HG03066 (cell line): ENCODE data around the gene POU2F1.

Experiments
- ATAC-seq: cut with Tn5 transposase; IDR thresholded peaks from one replicate; pipeline ENCODE4 v1.9.1; 2021; ENCODE audit warnings: low read depth; ENCODE audit not compliant: unreplicated experiment

Gene POU2F1

DNA sequence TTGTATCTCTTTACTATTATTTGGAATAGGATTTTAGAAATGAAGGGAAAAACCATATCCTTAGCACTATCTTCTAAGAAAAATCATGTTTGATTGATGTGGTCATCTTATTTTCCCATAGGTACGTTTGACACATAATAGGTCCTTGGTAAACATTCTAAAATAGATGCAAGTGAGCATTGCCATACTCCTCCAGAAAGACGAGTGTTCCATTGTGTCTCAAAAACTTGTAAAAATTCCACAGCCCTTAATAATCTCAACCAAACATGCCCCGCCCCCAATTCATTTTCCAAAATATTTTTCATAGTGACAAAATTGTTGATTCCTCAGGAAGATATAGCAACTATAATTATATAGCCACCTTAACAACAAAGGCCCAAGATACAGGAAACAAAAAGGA is 184.2 kb downstream of the POU2F1 start:
- ATAC-seq: no peak

DNA sequence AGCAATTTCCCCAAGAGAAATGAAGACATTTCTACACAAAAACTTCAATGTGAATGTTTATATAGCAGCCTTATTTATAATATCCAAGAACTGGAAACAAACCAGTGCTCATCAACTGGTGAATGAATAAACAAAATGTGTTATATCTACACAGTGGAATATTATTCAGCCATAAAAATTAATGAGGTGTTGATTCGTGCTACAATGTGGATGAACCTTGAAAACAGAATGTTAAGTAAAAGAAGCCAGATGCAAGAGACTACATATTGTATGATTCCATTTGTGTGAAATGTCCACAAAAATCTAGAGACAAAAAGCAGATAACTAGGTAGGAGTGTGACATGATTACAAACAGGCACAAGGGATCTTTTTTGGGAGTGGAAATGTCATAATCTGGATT is 187.7 kb downstream of the POU2F1 start:
- ATAC-seq: no peak

DNA sequence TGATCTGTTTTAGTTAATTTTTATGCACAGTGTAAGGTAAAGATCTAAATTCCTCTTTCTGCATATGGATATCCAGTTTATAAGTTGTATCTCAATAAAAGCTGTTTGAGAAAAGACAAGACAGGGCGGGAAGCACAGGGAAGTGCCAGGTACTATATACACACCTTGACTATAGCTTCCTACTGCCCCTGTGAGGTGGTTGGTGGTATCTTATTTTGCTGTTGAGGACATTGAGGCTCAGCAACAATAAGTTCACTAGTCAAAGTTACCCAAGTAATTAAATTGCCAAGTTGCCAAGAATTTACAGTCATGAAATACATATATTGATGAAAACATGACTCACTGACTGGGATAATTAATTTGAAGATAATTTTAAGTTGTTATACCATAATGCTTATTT is 188.5 kb downstream of the POU2F1 start:
- ATAC-seq: no peak

DNA sequence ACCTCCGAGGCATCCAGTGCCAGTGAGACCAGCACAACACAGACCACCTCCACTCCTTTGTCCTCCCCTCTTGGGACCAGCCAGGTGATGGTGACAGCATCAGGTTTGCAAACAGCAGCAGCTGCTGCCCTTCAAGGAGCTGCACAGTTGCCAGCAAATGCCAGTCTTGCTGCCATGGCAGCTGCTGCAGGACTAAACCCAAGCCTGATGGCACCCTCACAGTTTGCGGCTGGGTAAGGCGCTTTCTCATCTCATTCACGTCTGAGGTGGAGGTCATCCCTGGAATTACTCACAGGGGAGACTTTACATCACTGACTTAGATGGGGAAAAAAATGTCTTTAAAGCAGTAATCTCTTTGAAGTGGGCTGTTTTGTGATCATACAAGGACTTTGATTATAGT is 191.4 kb downstream of the POU2F1 start:
- ATAC-seq: no peak

DNA sequence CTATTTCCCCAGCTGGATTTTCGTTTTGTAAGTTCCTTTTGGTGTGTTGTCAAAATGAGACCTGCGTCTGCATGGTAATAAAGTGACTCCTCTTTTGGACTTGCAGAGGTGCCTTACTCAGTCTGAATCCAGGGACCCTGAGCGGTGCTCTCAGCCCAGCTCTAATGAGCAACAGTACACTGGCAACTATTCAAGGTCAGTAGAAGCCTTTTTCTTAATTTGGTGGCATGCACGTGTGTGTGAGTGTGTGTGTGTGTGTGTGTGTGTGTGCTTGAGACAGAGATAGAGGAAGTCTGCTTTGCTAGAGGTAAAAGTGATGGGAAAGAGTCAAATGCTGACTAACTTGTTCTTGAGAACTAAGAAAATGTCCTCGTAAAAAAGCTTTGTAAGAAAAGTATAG is 192.2 kb downstream of the POU2F1 start:
- no peak for ATAC-seq

DNA sequence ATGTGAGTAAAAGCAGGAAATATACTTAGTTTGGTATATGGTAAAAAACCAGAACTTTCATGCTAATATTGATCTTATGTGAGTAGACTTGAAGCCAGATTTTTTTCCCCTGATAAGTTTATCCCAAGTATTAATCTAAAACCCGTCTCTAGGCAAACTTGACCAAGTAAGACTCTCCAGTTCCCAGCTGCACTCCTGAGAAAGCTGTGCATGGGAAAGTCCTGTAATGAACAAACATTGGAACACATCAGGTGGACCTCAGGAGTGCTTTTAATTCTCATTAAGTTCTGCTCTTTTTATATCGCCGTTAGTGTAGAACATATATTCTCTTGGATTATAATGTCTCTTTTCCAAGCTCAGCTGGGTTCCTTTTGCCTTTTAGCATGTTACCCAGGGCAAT is 192.6 kb downstream of the POU2F1 start:
- no peak for ATAC-seq

DNA sequence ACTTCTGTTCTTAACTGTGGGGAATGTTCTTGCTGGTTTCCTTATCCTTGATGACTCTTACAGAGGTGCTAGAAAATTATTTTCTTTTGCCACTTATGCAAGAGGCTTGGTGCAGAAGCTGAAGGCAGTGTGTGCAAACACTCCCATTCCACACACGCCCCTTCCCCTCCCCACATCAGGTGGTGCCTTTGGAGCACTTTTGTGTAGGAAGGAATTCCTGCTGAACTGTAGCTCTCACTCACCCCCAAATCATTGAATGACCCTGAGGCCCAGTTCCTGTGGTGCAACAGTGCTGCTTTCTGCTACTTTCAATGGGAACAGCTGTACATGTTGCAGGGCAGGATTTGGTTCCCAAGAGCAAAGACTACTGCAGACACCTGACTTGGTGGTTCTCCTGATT is 195.8 kb downstream of the POU2F1 start:
- ATAC-seq: no peak

DNA sequence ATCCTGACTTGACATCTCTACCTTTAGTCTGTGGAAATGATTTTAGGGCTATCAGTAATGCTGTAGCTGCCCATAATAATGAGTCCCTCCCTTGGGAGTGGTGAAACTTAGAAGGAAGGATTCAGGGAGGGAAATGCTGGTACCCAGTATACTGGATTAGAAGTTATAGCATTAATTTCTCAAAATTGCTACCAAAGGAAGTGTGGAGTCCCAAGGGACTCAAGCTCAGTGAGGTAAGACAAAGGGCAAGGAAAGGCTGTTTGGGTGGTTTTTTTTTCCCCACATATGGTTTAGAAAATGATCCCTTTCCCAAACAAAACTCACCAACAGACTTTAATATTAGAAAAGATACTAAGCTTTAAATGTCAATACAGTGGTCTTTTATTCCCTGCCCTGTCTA is 197.7 kb downstream of the POU2F1 start:
- no peak for ATAC-seq

DNA sequence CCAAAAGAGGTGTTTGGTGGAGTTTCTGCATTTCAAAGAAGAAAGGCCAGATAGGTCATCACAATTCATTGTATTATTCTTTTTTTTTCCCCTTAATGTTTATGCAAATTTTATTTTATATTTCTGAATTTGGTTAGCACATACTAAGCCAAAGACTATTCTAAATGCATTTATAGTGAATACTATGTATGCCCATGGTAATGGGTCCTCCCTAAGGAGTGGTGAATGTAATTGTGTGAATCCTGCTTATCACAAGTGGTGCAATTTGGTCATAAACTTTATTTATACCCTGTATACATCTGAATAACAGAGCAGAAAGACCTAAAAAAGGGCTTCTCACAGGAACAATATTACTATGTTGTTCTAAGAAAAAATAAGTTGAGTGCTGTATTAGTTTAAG is 198.6 kb downstream of the POU2F1 start:
- no peak for ATAC-seq

DNA sequence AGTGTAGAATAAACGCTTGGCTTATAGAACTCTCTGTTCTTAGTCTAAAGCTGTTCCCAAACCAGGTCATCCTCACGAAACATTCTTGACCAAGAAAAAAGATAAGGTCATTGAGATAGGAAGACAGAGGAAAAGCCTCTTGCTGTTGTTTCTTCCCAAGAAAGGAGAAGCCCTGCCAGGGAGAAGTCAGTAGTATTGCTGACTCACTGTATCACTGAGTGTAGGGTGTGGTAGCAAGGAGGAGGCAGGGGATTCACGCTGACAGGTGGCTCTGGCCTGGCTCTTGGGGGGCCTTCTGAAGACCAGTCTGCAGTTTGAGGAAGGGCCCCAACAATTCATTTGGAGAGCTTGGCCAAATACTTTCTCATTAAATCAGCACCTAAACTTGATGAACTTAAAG is 199.8 kb downstream of the POU2F1 start:
- no peak for ATAC-seq

DNA sequence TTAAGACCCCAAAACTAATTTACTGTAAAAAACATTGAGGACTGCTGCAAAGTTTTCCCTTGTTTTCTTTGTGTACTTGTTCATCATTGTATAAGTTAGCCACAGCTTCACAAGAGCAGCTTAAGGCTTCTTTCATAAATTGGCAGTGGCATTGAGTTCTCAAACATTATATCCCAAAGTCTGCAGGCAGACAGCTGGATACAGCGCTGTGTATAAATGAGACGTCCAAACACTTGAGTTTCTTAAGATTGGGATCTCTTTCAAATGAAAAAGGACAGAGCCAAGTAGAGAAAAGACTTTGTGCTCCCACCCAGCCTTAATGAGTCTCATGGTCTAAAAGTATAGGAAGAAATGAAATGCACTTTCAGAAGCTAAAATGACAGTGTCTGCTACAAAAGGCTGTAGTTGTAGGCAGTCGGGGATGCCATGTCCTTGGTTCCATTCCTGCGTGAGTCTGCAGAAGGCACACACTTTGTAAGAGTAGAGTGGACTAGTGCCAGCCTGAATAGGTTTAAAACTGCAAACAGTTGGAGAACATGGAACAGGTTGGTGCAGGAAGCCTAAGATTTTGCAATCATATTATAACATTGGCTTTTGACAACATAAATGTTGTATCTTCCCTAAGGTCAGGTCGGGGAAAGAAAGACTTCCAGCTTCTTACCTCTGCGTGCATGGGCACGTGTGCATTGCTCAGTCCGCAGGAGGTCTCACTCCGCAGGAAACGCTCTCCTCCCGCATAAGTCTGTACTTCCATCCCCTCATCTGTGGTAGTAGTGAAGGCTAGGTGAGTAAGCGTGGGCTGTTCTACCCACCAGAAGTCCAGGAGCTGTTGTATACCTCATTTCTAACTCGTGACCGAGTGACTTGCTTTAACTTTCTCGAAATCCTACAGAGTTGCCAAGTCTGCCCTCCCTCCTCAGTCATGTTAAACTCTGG is 203.3 kb downstream of the POU2F1 start:
- ATAC-seq: no peak

DNA sequence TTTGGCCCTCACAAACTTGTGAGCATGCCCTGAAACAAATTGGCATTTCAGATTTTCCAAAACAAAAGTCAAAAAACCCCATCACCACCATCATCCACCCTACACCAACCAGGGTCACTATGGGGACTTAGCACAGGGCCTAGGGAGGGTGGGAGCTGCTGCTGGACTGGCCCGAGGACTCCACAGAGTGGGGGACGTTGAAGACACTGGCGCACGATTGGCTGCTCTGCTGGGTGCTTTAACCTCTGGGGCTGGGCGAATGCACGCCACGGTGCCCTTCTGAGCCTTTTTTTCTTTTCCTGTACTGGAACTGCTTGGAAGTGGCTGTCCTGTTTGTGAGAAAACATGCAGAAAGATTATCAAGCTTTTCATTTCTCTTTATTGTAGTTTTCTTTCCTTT is 204.8 kb downstream of the POU2F1 start:
- ATAC-seq: no peak

DNA sequence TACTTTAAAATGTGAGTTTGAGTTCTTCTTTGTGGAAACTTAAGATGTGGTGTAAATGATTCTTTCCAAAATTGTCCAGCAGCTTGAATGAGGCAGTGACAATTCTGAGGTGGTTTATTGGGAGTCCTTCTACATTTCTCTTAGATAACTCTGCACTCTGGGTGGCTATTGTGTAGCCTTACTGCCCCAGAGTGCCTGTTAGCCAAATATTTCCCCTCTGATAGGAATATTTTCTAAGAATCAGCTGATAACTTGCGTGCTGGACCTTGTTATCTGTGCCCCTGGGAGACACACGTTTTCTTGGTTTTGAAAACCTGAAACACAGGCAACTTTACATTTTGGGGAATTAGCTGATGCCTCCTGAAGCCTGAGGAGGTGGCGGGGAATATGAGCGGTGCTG is 206.0 kb downstream of the POU2F1 start:
- no peak for ATAC-seq

DNA sequence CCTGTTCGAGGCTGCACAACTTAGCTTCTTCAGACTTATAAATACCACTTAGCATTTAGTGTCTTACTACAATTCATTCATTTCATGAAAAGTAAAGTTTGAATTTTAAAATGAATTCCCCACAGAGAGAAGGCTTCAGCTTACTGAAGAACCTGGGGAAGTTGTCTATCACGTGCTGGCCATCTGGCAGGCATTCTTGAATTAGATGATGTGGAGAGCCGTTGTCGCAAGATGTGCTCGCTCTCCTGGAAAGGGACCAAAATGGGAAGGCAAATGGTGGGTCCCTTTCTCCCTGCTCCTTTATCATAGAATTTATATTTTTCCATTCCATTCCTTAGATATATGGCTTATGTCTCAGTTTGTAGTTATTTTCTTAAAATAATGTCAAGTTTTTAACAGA is 207.2 kb downstream of the POU2F1 start:
- no peak for ATAC-seq

DNA sequence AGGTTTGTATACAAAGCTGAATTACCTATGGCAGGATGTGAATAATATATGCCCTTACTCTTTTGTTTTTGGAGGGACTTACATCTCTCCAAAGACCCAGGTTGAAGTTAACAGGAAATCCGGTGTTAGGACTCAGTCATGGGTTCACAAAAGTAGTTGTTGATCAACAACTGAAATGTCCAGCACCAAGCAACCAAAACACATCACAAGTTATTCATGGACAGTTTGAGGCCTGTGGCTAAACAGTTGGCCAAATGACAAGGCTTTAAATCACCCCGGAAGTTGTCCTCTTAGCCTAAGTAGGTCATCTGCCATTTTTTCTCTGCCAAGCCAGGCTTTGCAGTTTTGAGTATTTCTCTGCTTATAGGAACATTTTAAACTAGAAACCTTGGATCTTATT is 207.7 kb downstream of the POU2F1 start:
- ATAC-seq: no peak

DNA sequence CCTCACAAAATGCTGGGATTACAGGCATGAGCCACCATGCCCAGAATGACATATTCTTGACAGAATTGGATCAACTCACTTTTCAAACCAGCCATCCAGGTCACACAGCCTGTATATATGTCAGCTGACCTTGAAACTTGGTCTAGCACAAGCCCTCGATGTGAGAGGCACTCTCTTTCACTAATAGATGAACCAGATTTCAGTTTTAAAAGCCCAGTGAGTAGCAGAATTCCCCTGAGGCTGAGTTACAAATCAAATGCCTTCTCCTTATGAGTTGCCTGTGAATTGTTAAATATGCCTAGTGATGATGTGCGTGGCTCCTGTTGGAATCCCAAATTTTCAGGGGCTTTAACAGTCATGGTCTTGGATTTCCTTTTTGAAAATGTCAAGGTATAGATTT is 208.9 kb downstream of the POU2F1 start:
- peak; percentile 55 for ATAC-seq

DNA sequence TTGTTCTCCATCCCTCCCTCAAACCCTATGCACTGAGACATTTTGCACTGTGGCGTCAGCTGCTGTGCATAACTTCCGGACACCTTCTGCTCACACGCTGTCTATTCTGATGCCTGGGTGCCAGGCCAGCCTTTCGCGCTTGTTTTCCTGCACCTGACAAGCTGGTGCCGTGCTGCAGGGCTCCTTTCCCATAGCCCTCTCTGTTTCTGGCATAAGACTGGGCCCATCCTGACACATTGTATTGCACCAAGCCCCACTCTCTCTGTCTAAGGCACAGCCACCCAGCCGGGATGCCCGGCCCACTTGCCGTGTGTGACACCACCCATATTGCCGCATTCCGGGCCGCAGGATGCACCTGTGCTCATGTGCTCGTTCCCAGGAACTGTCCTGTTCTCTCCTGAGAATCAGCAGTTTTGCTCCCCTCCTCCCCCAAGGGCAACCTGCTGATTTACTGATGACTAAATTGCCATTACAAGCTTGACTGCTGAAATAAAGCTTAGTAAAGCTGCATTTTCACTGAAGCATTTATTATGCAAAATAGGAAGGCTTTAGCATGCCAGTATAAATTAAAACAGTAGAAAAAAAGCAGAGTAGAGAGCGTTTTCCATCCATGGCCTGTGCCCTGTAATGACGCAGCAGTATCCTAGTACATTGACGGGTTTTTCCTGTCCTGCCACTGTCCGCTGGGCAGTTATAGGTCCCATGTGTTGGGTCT is 209.6 kb downstream of the POU2F1 start:
- peak; percentile 52 for ATAC-seq

DNA sequence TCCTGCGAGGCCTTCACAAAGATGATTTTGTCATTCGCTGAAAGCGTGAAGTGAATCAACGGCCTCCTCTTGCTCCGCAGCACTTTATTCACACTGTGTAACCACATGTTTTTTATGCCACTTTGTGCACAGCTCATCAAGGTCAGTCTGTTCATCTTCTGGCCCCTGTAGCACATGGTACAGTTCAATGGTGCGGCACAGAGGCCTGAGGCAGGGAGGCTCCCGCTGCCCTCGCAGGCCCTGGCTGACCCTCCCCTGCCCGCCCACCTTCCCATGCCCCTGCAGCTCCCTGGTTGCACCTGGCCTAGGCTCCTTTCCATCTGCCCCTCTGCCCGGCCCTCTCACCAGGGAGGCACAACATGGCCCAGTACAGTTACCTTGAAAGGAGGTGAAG is 210.2 kb downstream of the POU2F1 start:
- ATAC-seq: no peak

DNA sequence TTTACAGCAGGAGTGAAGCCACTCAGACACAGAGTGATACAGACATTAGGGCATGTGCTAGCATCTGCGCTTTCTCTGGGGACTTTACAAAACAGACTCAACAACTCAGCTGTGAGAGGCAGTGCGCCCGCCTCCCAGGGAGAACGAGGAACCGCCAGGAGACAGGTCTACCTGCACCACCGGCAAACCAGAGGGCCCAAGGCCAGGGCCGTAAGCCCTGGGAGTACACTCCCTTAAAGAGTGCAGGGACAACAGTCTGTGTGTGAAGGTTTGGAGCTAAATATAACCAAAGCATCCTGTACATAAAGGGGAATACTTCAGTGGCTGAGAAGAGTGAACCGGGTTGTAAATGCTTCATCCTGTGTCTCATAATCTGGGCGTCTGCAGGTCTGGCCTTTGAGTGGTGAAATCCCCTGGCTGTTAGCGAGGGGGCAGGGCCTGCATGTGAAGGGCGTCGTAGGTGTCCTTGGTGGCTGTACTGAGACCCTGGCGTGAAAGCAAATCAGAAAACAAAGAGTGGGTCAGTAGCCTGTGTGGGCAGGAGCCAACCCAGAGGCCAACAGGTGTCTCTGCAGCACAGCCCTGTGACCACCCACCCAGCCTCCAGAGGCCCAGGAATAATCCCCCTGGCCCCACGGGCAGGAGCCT is 210.7 kb downstream of the POU2F1 start:
- ATAC-seq: no peak

DNA sequence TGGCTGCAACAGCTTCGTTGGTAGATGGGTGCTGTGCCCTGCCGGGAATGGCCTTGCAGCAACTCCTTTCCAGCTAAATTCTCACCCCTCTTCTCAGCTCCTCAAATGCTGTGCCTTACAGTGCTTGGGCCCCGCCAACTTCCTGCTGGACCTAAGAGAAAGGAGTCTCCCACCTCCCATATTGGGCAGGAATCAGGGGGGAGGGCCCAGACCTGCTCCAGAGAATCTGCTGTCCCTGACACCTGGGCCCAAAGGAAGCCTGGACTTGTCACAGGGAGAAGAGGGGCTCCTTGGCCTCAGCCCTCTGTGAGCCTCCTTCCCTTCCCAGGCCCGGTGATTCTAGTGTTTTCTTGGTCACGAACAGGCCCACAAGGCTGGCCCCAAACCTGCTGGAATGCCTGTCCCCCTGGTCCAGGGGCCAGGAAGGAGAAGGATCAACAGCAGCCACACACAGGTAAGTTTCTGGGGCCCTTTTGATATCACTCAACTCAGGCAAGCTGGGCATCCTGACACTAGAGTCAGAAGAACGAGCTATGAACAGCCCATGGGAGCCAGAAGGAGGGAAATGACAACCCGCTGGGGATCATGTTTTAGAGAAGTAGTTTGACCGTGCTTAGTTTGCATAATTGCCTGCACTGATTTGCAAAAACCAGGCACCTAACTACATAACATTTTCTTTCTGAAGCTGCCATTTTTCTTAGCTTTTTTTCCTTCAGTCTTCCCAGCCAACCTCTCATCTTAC is 211.4 kb downstream of the POU2F1 start:
- no peak for ATAC-seq

DNA sequence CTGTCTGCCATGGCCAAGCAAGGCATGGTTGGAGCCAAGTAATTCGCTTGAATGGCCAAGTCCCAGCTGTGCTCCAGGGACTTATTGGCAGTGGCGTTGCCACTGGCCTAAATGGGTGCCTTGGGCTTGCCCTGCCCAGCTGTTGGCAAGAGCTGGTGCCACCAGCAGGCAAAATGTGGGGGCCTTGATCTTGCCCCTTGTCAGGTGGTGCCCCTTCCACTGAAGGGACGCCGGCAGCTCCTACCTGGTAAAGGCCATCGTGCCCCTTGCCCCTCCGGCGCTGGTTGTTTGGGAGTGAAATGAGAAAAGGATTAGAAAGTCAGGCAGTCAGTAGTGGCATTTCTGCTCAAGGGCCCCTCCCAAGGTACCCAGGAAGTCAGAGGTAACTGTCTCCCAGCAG is 212.1 kb downstream of the POU2F1 start:
- no peak for ATAC-seq
